HUDEP-2 (cell line): ENCODE measurements around the gene AGXT.
A peak's percentile ranks its signal among the peaks of the same experiment; 100 is the strongest.

Experiments
- DNase-seq, 76 experiments: peaks; one replicate each; lab custom pipeline; 2025; ENCODE audit not compliant: unreplicated experiment in 76 of 76; lab: John Stamatoyannopoulos, UW

The AGXT gene

DNA sequence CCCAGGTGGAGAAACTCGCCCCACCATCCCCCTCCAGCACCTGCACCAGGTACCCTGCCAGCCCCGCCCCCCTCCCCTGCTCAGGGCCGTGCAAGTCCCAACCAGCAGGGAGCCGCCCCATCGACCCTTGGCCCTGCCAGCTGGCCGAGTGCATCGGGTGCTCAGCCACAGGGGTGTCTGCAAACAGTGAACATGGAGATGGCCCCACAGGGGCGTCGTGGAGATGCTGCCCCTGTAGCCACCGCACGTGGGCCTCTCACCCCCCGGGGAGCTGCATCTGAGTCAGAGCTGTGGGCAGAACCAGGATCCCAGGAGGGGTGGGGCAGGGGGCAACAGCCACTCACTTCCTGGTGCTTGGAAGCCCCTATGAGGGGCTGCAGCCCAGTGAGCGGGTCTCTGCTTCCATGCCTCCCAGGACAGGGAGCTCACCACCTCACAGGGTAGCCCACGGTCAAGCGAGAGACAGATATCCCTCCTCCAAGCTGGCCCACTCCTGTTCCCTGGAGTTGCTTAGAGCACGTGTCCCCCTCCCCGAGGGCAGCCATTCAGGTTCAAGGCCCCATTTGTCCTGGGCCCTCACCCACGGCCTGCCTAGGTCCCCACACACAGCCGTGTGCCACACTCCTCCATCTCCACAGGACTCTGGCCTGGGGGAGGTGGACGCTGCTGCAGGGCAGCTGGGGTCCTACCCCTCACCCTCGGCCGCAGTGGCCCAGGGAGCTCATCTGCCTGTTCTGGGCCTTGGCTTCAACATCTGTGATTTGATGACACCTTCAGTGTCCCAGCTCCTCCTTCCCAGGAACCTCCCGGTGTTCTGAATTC, 28.5 kb downstream of the AGXT start:
- no peak for DNase-seq

DNA sequence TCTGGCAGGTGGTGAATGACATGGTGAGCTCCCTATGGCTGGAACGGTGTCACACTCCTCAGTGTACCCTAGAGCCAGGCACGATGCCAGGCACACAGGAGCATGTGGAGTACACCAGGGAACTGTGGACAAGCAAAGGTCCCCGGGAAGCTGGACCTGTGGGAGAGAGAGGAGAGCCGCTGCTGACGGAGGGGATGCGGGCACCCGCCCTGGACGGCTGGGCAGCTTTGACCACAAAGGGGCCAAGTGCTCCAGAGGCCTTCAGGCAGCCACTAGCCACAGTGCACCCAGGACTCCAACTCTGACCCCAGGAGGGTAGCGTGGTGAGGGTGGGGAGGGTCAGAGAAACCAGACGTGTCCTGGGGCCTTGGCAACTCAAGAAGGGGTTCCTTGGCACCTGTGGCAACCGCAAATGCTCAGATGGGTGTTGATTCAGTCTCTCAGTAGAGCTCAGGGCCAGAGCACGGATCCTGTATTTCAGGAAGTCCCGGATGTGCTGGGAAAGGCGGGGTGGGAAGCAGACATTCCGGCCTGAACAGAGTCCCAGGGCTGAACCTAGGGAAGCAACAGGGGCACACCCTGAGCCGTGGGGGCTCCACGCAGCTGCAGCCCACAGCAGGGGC, 29.6 kb downstream of the AGXT start:
- DNase-seq: no peak

DNA sequence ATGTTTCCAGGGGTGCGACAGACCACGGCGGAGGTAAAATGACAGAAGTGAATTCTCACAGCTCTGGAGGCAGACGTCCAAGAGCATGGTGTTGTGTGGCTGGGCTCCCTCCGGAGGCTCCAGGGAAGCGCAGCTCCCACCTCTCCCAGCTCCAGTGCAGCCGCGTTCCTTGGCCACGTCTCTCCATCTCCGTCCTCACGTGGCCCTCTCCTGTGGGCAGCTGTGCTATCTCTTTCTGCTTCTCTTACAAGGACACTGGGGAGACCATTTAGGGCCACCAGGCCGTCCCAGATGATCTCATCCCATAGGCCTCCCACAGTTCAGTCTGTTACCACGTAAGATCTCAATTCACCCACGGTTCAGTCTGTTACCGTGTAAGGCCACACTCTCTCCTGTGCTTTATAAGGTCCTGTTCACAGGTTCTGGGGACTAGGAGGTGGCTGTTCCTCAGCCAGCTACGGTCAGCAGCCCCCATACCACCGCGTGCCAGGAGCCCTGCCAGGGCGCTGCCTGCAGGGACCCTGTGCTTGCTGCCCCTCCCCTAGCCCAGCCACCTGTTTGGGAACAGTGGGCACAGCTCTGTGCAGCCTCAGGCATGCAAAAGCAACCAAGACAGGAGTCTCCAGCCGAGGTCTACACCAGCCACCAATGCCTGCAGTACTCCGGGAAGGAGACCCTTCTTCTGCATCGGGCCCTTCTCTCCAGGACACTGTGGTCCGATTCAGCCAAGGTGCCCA, 30.3 kb downstream of the AGXT start:
- DNase-seq: no peak

DNA sequence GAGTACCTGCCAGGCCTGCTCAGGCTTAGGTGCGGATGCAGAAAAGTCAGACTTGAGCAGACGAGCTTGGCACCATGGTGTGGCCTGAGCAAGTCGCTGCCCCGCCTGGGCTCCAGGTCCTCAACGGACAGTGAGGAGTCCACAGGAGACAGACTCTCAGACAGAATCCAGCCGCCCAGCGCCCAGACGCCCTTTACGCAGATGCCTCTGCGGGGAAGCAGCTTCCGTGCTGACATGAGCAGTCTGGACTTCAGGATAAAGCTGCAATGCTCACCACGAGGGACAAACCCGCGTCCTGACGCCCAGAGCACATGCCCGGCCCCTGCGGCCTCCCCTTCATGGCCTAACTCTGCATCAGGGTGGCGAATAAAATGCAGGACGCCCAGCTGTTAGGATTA, 30.8 kb downstream of the AGXT start:
- no peak for DNase-seq

DNA sequence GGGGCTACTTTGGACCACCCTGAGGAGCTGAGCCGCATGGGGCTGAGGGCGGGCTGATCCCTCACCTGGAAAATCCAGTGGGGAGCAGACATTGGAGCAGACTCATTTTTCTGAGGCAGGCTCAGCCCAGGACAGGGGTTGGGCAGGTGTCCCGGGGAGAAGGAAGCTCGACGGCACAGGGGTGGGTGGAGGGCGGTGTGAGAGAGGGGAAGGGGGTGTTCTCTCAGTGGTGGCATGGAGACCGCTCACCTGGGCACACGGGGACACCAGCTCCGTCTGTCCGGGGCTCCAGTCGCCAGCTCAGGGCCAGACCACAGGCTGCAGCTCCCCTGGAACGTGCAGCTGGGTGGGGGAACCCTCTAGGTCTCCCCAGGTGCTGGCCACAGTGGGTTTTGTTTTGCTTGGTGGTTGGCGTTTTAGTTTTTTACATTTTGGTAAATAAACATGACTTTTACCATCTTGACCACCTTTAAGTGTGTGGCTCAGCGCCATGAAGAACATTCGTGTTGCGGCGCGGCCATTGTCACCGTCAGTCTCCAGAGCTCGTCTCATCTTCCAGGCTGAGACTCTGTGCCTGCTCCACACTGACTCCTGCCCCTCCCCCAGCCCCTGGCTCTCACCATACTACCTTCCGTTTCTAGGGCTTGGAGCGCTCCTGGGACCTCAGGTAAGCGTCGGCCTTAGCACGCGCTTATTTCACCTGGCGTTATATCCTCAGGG, 31.7 kb downstream of the AGXT start:
- no peak for DNase-seq

DNA sequence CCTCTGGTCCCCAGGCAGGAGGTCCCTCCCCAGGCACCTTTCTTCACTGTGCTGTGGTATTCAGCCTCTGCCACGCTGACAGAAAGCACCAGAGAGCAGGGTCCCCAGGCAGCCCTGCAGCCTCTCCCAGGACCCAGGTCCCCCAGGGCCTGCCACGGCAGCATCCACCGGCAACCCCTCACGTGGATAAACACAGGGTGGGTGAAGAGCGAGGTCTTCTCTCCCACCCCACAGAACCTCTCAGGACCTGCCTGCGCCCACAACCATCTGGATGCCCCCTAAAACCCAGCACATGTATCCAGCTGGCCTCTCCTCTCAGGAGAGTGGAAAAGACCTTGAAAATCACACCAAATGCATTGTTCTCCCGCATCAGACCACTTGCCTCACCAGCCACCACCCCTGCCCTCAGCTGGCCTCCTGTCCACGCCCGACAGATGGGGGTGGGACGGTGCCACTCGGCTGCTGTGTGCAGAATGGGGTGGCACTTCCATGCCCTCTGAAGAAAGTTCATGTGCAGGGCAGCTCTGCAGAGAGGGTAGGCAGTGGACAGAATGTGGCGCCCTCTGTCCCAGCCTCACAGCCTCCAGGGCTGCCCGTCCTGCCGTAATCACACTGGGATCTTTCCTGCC, 33.5 kb downstream of the AGXT start:
- no peak for DNase-seq

DNA sequence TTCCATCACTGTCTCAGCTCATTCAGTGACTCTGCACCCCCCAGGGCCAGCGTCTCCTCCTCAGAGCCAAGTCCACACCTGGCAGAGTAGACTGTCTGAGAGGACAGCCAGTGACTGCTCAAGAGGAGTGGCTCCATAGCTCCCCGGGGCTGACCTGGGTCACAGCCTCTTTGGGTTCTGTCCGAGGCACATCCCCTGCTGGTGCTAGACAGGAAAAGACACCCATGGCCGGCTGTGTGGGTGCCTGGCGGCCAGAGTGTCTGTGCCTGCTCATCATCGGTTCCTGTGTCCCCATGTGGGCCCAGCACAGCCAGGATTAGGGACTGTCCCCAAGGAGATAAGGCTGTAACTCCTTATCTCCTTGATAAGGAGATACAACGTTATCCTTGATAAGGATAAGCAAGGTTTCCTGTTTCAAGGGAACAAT, 34.0 kb downstream of the AGXT start:
- peak in 2 of 76 experiments; percentile 6 to 9 for DNase-seq

DNA sequence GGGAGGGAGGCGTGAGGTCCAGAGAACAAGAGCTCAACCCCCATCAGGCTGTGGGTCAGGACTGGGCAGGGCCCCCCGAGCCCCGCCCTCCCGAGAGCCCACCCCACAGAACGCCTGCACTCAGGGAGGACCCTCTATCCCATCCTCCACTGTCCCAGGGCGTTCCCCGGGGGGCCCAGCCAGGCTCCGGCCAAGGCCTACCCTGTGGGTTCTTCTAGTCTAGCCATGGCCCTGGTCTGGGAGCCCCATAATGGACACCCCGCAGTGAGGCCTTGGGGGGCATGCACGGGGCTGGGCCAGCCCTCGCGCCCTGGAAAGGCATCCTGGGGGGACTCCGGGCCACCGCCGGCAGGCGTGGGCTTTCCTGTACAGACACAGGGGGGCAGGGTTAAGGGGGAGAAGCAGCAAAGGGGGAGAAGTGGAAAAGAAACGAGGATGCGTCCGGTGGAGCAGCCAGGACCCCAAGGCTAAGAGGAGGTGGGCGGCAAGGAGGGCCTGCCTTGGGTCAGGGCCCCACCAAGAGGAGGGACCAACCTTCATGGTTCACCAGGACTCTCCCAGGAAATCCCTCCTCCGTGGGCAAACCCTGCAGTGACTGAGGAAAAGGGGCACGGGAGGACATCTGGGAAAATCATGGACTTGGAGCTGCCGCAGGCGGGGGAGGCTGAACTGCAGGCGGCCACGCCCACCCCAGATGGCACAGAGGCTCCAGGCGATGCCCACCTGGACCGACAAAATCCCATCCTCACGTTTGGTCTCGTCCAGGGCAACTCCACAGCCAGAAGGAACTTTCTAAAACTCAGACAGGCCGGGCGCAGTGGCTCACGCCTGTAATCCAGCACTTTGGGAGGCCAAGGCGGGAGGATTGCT, 34.8 kb downstream of the AGXT start:
- no peak for DNase-seq

DNA sequence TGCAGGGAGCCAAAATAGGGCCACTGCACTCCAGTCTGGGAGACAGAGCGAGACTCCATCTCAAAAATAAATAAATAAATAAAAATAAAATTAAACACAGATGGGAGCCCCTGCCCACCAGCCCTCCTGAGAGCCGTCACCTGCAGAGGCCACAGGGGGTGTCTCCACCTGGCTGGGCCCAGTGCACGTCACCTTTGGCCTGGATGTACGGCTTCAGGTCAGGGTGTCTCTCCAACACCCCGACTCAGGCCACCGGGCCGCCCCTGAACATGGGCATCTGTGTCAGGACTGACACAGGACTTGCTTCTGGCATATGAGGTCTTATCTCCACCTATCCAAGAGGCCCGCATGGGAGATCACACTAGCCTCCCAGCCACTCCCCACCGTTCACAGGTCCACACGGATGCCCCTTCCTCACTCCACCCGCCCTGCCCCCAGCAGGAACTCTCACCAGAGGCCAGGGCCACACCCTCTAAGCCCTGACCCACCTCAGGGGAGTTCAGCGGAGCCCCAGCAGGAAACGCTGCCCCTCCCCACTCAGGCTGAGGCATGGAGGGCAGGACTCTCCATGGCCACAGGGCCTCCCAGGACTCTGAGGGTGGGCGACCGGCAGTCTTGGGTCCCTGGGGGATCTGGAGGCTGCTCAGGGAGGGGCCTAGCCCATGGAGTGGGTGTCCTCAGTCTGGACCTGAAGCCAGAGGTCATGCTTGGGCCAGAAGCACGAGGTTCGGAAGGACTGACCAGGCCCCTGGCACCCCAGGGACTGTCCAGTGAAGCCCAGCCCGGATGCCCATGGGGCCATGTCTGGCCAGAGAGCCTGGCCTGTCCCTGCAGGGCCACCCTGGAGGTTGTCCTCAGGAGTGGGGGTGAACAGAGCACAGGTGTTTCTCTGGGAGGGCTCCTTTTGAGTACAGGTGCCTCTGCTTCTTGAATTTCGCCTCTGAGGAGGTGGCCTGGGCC, 35.9 kb downstream of the AGXT start:
- no peak for DNase-seq

DNA sequence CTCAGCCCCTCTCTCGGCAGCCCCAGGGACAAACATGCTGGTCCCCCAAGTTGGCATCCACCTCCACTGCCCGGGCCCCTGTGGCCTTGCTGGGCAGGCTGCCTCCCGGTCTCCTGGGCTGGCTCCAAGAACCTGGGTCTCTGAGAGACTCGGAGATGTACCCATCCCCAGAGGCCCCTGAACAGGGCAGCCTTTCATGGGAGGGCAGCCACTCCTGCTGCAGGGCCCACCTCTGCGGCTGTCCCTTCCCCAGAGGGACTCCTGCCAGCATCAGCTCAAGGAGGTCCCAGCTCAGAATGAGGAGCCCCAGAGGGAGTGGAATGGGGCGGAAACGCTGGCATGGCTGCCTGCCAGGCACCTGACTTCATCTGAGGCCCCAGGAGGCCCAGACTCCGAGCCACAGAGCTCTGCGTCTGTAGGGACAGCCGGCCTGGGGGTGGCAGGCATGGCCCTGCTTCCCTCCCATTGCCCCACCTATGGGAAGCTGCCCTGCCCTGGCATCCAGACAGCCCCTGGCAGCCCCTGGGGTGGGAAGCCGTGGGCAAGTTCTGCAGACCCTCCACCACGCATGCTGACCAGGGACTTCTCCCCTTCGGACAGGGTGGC, 36.7 kb downstream of the AGXT start:
- DNase-seq: no peak

DNA sequence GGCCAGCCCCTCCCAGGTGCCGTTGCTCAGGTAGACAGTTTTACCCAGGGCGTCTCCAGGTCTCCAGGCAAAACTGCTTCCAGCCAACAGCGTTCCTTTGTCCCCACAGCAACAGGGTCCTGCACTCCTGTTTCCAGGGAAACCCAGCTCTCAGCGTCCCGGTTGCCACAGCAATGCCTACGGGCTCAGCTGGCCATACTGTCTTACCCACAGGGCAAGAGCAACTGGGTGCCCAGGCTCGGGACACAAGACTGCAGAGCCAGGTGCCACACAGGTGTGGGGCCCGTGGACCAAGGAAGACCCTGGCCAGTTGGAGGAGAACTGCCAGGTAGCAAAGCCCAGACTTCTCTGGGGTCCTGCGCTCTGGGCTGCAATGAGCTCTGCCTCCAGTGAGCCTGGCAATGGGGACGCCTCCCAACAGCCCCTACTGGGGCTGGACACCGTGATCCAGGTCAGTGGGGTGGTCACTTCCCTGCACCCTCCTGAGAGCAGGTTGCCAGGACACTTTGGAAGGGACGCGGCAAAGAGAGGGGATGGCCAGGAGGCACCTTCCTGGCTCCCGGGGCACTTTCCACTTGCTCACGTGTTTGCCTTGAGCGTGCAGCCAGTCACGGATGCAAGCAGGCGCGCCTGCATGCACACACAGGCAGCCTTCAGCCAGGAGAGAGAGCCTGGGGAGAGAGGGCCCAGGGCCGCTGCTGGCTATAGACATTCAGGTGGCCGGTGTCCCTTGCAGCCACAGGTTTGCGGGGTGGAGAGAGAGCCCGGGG, 37.7 kb downstream of the AGXT start, which contains the start of gene CROCC2:
Gene CROCC2 (plus strand): TSS at position 196 of the 770 bp plus-strand sequence. CDS start 178 bp downstream, at position 374.
- no peak for DNase-seq

DNA sequence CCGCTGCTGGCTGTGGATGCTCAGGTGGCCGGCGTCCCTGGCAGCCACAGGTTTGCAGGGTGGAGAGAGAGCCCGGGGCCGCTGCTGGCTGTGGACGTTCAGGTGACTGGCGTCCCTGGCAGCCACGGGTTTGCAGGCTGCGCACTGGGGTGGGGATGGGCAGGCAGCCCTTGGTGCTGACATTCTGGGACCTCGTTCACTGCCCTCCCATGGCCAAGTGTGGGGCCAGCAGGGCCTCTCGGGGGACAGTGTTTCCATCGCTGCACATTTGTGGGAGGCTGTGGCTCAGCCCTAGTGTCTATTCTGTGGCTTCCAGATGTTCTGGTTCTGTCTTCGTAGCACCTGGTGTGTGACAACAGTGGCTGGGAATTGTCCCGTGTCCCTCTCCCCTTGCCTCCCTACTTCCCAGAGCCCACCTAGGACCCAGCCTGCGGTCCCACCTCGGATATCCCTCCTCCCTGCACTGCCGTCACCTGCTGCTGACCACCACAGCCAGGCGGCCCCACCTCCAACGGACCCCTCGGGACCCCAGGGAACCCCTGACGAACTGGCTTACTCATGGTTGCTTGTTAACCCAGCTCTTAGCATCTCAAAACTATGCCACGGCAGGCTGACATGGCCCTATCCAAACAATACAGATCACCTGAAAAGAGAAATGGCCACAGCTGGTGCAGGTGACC, 38.4 kb downstream of the AGXT start:
- DNase-seq: no peak

DNA sequence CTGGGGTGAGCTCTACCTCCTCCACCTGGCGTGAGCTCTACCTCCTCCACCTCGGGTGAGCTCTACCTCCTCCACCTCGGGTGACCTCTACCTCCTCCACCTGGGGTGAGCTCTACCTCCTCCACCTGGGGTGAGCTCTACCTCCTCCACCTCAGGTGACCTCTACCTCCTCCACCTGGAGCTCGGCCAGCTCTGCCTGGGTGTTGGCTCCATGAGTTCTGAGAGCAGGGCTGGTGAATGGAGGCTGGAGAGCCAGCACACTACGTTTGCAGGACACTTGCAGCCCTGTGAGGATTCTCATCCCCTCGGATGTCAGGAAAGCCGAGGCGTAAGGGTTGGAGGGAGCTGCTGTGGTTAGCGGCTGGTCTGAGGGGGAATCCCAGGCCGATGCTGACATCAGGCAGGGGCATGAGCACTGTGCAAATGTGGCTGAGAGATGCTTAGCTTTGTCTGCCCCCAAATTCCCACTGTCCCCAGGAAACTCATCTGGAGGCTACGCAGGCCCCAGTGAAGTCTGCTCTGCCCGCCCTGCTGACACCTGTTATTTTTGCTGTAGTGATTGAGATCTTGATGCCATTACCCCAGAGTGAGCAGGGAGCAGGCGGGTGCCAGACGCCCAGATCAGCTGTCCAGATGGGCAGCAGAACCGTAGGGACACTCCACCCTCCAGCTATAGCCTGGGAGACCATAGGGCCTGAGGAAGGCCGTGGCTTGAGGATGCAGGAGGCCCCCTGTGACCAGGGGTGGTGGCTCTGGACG, 40.8 kb downstream of the AGXT start:
- DNase-seq: no peak

DNA sequence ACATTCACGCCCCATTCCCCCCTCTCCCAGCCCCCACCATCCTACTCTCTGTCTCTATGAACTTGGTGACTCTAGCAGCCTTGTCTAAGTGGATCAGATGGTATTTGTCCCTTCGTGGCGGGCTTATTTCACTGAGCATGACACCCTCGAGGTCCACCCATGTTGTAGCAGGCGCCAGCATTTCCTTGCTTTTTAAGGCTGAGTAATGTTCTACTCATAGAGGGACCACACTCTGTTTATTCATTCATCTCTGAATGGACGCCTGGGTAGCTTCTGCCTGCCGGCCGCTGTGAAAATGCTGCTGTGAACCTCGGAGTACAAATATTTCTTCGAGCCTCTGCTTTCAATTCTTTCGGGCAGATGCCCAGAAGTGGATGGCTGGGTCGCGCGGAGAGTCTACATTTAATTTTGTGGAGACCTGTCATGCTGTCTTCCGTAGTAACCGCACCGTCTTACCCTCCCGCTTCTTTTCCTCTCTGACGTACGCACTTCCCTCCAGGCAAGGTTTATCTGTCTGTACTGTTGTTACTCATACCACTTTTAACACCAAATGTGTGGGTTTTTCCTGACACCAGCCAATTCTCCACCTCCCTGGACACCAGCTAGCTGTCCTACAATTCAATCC, 43.1 kb downstream of the AGXT start:
- no peak for DNase-seq
